Bronchial epithelial cell (primary cell): ENCODE measurements around the gene RNF39. TPM values are rescaled to one million over a fixed set of nuclear protein-coding genes. Genes with fewer than 3 reads are reported as not detected.

Source experiments
- DNase-seq: peaks from one replicate; pipeline ENCODE4 v3.0.0-alpha.2; 2010; ENCODE audit warnings: low read depth
- FAIRE-seq: peaks from 2 replicates; lab custom pipeline; 2011; peaks lifted over from hg19 to GRCh38; lab: Jason Lieb, UNC
- H3K27me3 ChIP-seq: 2 replicates; pipeline ENCODE4 v1.5.1; 2011; ENCODE audit warnings: low read length; ENCODE audit not compliant: control insufficient read depth, insufficient read depth
- H3K36me3 ChIP-seq: 2 replicates; pipeline ENCODE4 v1.5.1; 2011; ENCODE audit warnings: low read length; ENCODE audit not compliant: control insufficient read depth, insufficient read depth
- H3K4me3 ChIP-seq: 2 replicates; pipeline ENCODE4 v1.5.1; 2011; ENCODE audit warnings: mild to moderate bottlenecking, low read depth, low read length, control low read depth
- CTCF ChIP-seq: IDR thresholded peaks from 2 replicates; pipeline ENCODE4 v1.5.1; 2011; ENCODE audit warnings: mild to moderate bottlenecking, moderate library complexity, low read length, control low read depth, inconsistent platforms; ENCODE audit not compliant: insufficient read depth, severe bottlenecking
- total RNA-seq: library from RNA; depleted of rRNA; stranded (reverse); fragments of >200 nt; gene quantifications from 2 replicates; pipeline ENCODE4 v1.2.1, GENCODE V29; 2014

RNF39 gene
- total RNA-seq, 1 donor from 2014 or later = 1.6 TPM

- Histone ChIP-seq H3K27me3 (peaks cover 1% of the 10 kb centered on the region), H3K36me3 (no peaks in the 10 kb centered on the region), H3K4me3 (no peak overlapping the region)
- no peak for DNase-seq
- TF ChIP-seq CTCF = no peak
- FAIRE-seq = no peak
Observed at GRCh38 chr6:30097902-30098768, 22.6 kb upstream of the RNF39 start.

GRCh38 chr6:30096829-30097228 lies 21.3 kb upstream of the RNF39 start:
- H3K4me3 ChIP-seq = no peak overlapping the region
- no peak for TF ChIP-seq CTCF
- peaks cover 1% of the 10 kb centered on the region for H3K27me3 ChIP-seq
- FAIRE-seq (no peak), DNase-seq (no peak)
- H3K36me3 ChIP-seq = no peaks in the 10 kb centered on the region

GRCh38 chr6:30093951-30094661 lies 18.5 kb upstream of the RNF39 start:
- no peak overlapping the region for H3K4me3 ChIP-seq
- no peaks in the 10 kb centered on the region for H3K36me3 ChIP-seq
- TF ChIP-seq CTCF = no peak
- H3K27me3 ChIP-seq = peaks cover 1% of the 10 kb centered on the region
- FAIRE-seq = no peak
- no peak for DNase-seq

- Histone ChIP-seq H3K27me3 (peaks cover 1% of the 10 kb centered on the region), H3K4me3 (no peak overlapping the region), H3K36me3 (no peaks in the 10 kb centered on the region)
- no peak for TF ChIP-seq CTCF
- FAIRE-seq (no peak), DNase-seq (no peak)
Observed at GRCh38 chr6:30092852-30093543, 17.4 kb upstream of the RNF39 start.

- Histone ChIP-seq H3K36me3 (no peaks in the 10 kb centered on the region), H3K4me3 (no peak overlapping the region), H3K27me3 (peaks cover 1% of the 10 kb centered on the region)
- DNase-seq (peak; percentile 68), FAIRE-seq (peak; percentile 58)
- TF ChIP-seq CTCF = no peak
Observed at GRCh38 chr6:30091577-30092381, 16.2 kb upstream of the RNF39 start.
